HPDE6-E6E7 (cell line): ENCODE data around the gene SCAF1.
"Not testable (repeated sequence)": the region's sequence is repeated elsewhere in the genome, so short reads cannot be mapped to it uniquely, and the experiment has no call there.

Experiments used
- DNase-seq: peaks from one replicate; pipeline ENCODE4 v3.0.0; 2011; ENCODE audit warnings: missing footprints; ENCODE audit errors: extremely low spot score

The SCAF1 gene

GRCh38 chr19:49616532-49616931 is 25.5 kb upstream of the SCAF1 start:
- no peak for DNase-seq

GRCh38 chr19:49616945-49617344 is 25.1 kb upstream of the SCAF1 start:
- DNase-seq: no peak

- DNase-seq: not testable (repeated sequence)
Measured at GRCh38 chr19:49617860-49618259, 24.1 kb upstream of the SCAF1 start.

- DNase-seq: no peak
Measured at GRCh38 chr19:49624967-49625910, 16.8 kb upstream of the SCAF1 start.

- no peak for DNase-seq
Measured at GRCh38 chr19:49626226-49626625, 15.8 kb upstream of the SCAF1 start.

- no peak for DNase-seq
Measured at GRCh38 chr19:49629659-49630058, 12.3 kb upstream of the SCAF1 start.

- no peak for DNase-seq
Measured at GRCh38 chr19:49631014-49631588, 10.9 kb upstream of the SCAF1 start.

GRCh38 chr19:49631610-49632192 is 10.3 kb upstream of the SCAF1 start:
- no peak for DNase-seq

- no peak for DNase-seq
Measured at GRCh38 chr19:49632576-49632975, 9.4 kb upstream of the SCAF1 start.

- not testable (repeated sequence) for DNase-seq
Measured at GRCh38 chr19:49633273-49633672, 8.7 kb upstream of the SCAF1 start.

- DNase-seq: no peak
Measured at GRCh38 chr19:49635530-49636232, 6.3 kb upstream of the SCAF1 start.

- no peak for DNase-seq
Measured at GRCh38 chr19:49636233-49636932, 5.6 kb upstream of the SCAF1 start.

- peak; percentile 74 for DNase-seq
Measured at GRCh38 chr19:49637821-49638738, 3.9 kb upstream of the SCAF1 start.

GRCh38 chr19:49639401-49640112 is 2.5 kb upstream of the SCAF1 start:
- DNase-seq: no peak

GRCh38 chr19:49640113-49640898 is 1.7 kb upstream of the SCAF1 start, which contains the start of gene RRAS:
Gene RRAS (minus strand): TSS chr19:49640143. CDS start chr19:49640098, 45 bp downstream.
- DNase-seq: peak; percentile 92

- no peak for DNase-seq
Measured at GRCh38 chr19:49642492-49643035, 555 bp downstream of the SCAF1 start.

- DNase-seq: no peak
Measured at GRCh38 chr19:49643466-49643865, 1.5 kb downstream of the SCAF1 start.

- no peak for DNase-seq
Measured at GRCh38 chr19:49645592-49645991, 3.6 kb downstream of the SCAF1 start.

- DNase-seq: no peak
Measured at GRCh38 chr19:49645995-49646394, 4.0 kb downstream of the SCAF1 start.
